ENCODE measurements around the gene PGPEP1. TPM values are rescaled to one million over a fixed set of nuclear protein-coding genes. Genes with fewer than 3 reads are reported as not detected.

Gene PGPEP1
- total RNA-seq, 2 experiments from 2014 or later, result 24.4 to 25.9 TPM

GRCh38 chr19:18389726-18390064 lies 49.3 kb downstream of the PGPEP1 start:
- Histone ChIP-seq H3K9me3 (ENCODE audit: control insufficient read depth in 1 of 2, insufficient read depth in 1 of 2, low read length in 2 of 2) (no peaks in the 10 kb centered on the region), H3K27ac (ENCODE audit: low read depth in 1 of 2, low read length in 2 of 2) (no peak overlapping the region), H3K4me1 (ENCODE audit: insufficient read depth, low read length) (peaks cover 14% of the 10 kb centered on the region), H3K4me3 (ENCODE audit: low read length) (no peak overlapping the region), H3K36me3 (ENCODE audit: insufficient read depth, low read length) (no peaks in the 10 kb centered on the region), H3K27me3 (ENCODE audit: control insufficient read depth in 1 of 2, insufficient read depth in 2 of 2, low read length in 2 of 2) (peaks cover 39 to 43% of the 10 kb centered on the region in 2 experiments)
- no peaks in the 10 kb centered on the region for H3K36me3 Mint-ChIP-seq (ENCODE audit: low read depth)
- H3K27me3 Mint-ChIP-seq, result peaks cover 68% of the 10 kb centered on the region
- no peak for DNase-seq
- H3K27ac Mint-ChIP-seq, result no peak overlapping the region
- CTCF ChIA-PET, result interaction anchor here (1.3 to 4.0 kb wide), 3 partner anchors 22 to 110 kb away, joined by 3 to 53 read pairs (median 13); no protein-coding TSS in a partner anchor
- peak overlapping the region; percentile 45 for H3K4me3 Mint-ChIP-seq
- ATAC-seq (ENCODE audit: poor library complexity), result no peak
- POLR2A ChIA-PET, result interaction anchor here (2.1 to 2.4 kb wide), 2 partner anchors 109 to 111 kb away, joined by 12 to 13 read pairs; partner anchors contain the start of gene JUND
- TF ChIP-seq, protein P1, sequence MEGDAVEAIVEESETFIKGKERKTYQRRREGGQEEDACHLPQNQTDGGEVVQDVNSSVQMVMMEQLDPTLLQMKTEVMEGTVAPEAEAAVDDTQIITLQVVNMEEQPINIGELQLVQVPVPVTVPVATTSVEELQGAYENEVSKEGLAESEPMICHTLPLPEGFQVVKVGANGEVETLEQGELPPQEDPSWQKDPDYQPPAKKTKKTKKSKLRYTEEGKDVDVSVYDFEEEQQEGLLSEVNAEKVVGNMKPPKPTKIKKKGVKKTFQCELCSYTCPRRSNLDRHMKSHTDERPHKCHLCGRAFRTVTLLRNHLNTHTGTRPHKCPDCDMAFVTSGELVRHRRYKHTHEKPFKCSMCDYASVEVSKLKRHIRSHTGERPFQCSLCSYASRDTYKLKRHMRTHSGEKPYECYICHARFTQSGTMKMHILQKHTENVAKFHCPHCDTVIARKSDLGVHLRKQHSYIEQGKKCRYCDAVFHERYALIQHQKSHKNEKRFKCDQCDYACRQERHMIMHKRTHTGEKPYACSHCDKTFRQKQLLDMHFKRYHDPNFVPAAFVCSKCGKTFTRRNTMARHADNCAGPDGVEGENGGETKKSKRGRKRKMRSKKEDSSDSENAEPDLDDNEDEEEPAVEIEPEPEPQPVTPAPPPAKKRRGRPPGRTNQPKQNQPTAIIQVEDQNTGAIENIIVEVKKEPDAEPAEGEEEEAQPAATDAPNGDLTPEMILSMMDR (IDR thresholded peaks at IDR 0.05), result no peak
- peaks cover 12% of the 10 kb centered on the region for H3K4me1 Mint-ChIP-seq (ENCODE audit: low read depth)
- intact Hi-C loops (cut with DNase I, micrococcal nuclease), result no loop called here
- no peaks in the 10 kb centered on the region for H3K9me3 Mint-ChIP-seq

GRCh38 chr19:18390065-18390907 lies 49.9 kb downstream of the PGPEP1 start:
- peak overlapping the region; percentile 34 for H3K4me3 Mint-ChIP-seq
- Histone ChIP-seq H3K9me3 (ENCODE audit: control insufficient read depth in 1 of 2, insufficient read depth in 1 of 2, low read length in 2 of 2) (no peaks in the 10 kb centered on the region), H3K36me3 (ENCODE audit: insufficient read depth, low read length) (no peaks in the 10 kb centered on the region), H3K27me3 (ENCODE audit: control insufficient read depth in 1 of 2, insufficient read depth in 2 of 2, low read length in 2 of 2) (peaks cover 33 to 38% of the 10 kb centered on the region in 2 experiments), H3K4me3 (ENCODE audit: low read length) (no peak overlapping the region), H3K4me1 (ENCODE audit: insufficient read depth, low read length) (peaks cover 14% of the 10 kb centered on the region), H3K27ac (ENCODE audit: low read depth in 1 of 2, low read length in 2 of 2) (no peak overlapping the region)
- peaks cover 62% of the 10 kb centered on the region for H3K27me3 Mint-ChIP-seq
- ATAC-seq (ENCODE audit: poor library complexity), result no peak
- POLR2A ChIA-PET, result interaction anchor here (2.4 kb wide), 1 partner anchor 109 kb away, joined by 12 read pairs; the partner anchor contains the start of gene JUND
- H3K36me3 Mint-ChIP-seq (ENCODE audit: low read depth), result no peaks in the 10 kb centered on the region
- no peak overlapping the region for H3K27ac Mint-ChIP-seq
- DNase-seq, result no peak
- CTCF ChIA-PET, result interaction anchor here (4.0 kb wide), 1 partner anchor 22 kb away, joined by 53 read pairs; no protein-coding TSS in a partner anchor
- H3K9me3 Mint-ChIP-seq, result no peaks in the 10 kb centered on the region
- peaks cover 12% of the 10 kb centered on the region for H3K4me1 Mint-ChIP-seq (ENCODE audit: low read depth)
- intact Hi-C loops (cut with DNase I, micrococcal nuclease), result no loop called here
- TF ChIP-seq, protein P1 (IDR thresholded peaks at IDR 0.05), result no peak

- Mint-ChIP-seq H3K4me3 (no peak overlapping the region), H3K27me3 (peaks cover 51% of the 10 kb centered on the region), H3K27ac (no peak overlapping the region), H3K9me3 (no peaks in the 10 kb centered on the region), H3K4me1 (ENCODE audit: low read depth) (peaks cover 12% of the 10 kb centered on the region), H3K36me3 (ENCODE audit: low read depth) (no peaks in the 10 kb centered on the region)
- intact Hi-C loops (cut with DNase I, micrococcal nuclease), result no loop called here
- POLR2A ChIA-PET, result no interaction called here
- CTCF ChIA-PET, result no interaction called here
- no peak overlapping the region for H3K27ac ChIP-seq (ENCODE audit: low read depth in 1 of 2, low read length in 2 of 2)
- no peaks in the 10 kb centered on the region for H3K36me3 ChIP-seq (ENCODE audit: insufficient read depth, low read length)
- peaks cover 20 to 36% of the 10 kb centered on the region in 2 experiments for H3K27me3 ChIP-seq (ENCODE audit: control insufficient read depth in 1 of 2, insufficient read depth in 2 of 2, low read length in 2 of 2)
- TF ChIP-seq, protein P1 (IDR thresholded peaks at IDR 0.05), result no peak
- no peak overlapping the region for H3K4me3 ChIP-seq (ENCODE audit: low read length)
- H3K9me3 ChIP-seq (ENCODE audit: control insufficient read depth in 1 of 2, insufficient read depth in 1 of 2, low read length in 2 of 2), result peaks cover 0 to 7% of the 10 kb centered on the region in 2 experiments
- ATAC-seq (ENCODE audit: poor library complexity) (no peak), DNase-seq (no peak)
- peaks cover 14% of the 10 kb centered on the region for H3K4me1 ChIP-seq (ENCODE audit: insufficient read depth, low read length)
Measured at GRCh38 chr19:18391509-18392075, 51.2 kb downstream of the PGPEP1 start.
